Peyer's patch (tissue), 4 donors: ENCODE results near the gene TBC1D2.

Experiments used
- CTCF ChIP-seq, 6 experiments: fragments of 450-650 bp in 4 of 6; fragments of 200-600 bp in 2 of 6; sonication (generic) in 1 of 6; IDR thresholded peaks; one replicate each; pipeline ENCODE4 v1.5.1; 2017 to 2019; ENCODE audit warnings: antibody characterized with exemption in 6 of 6, mild to moderate bottlenecking in 3 of 6, moderate library complexity in 1 of 6
- POLR2A ChIP-seq, 2 donors: fragments of 450-650 bp; IDR thresholded peaks; one replicate each; pipeline ENCODE4 v1.5.1; 2017; ENCODE audit warnings: antibody characterized with exemption in 2 of 2, mild to moderate bottlenecking in 2 of 2, moderate library complexity in 2 of 2

- TF ChIP-seq CTCF (IDR thresholded peaks at IDR 0.05): no peak
- TF ChIP-seq POLR2A (IDR thresholded peaks at IDR 0.05): no peak
Measured at GRCh38 chr9:98262056-98262455, 6.6 kb upstream of the TBC1D2 start.
